Measurements from ENCODE around the gene RENBP.

- TF ChIP-seq CTCF (IDR thresholded peaks at IDR 0.05; ENCODE audit: low read length) = no peak
- no peak for TF ChIP-seq EZH2 (optimal IDR thresholded peaks at IDR 0.05; ENCODE audit: low read depth, low read length)
Observed at GRCh38 chrX:153931151-153931550, 13.3 kb downstream of the RENBP start.

Data from MM.1S (cell line).